Stimulated activated CD8-positive, alpha-beta memory T cell treated with anti-CD3 and anti-CD28 coated beads, Interleukin-15, amount 100 ng/mL, for 1 hour (primary cell): ENCODE data around the gene PYGB.

ENCODE experiments used
- DNase-seq: peaks from one replicate; pipeline ENCODE4 v3.0.0-alpha.2; 2020; ENCODE audit warnings: low read depth

Gene PYGB

DNA sequence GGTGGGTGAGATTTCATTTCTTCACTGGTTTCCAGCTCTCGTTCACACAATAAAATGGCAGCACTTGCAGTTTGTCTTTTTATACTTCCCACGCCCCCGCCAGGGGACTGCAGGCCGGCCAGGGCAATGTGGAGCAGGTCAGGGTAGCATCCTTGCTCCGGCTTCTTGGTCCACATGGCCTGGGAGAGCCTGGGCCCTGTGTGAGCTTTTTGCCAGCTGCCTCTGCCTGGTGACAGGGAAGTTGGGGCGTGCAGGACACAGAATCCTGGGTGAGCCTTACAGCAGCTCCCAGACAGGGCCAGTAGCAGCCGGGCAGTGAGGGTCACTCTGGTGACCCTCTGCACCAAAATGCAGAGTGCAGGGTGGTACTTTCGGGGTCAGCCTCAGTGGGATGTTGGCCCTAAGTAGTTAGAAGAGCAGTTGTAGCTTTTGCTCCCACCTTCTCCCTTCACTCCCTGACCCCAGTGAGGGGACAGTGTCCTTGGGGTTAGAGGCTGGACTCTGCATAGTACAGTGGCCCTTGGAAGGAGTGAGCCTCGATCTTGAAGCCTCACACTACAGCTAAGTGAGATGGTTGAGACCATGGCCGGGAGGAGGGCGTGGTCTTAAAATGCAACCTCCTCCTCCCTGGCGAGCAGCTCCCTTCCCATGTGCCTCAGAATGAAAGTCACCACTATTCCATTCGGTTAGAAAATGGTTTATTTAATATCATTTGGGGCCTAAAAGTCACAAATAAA is 23.8 kb downstream of the PYGB start:
- DNase-seq, result no peak

DNA sequence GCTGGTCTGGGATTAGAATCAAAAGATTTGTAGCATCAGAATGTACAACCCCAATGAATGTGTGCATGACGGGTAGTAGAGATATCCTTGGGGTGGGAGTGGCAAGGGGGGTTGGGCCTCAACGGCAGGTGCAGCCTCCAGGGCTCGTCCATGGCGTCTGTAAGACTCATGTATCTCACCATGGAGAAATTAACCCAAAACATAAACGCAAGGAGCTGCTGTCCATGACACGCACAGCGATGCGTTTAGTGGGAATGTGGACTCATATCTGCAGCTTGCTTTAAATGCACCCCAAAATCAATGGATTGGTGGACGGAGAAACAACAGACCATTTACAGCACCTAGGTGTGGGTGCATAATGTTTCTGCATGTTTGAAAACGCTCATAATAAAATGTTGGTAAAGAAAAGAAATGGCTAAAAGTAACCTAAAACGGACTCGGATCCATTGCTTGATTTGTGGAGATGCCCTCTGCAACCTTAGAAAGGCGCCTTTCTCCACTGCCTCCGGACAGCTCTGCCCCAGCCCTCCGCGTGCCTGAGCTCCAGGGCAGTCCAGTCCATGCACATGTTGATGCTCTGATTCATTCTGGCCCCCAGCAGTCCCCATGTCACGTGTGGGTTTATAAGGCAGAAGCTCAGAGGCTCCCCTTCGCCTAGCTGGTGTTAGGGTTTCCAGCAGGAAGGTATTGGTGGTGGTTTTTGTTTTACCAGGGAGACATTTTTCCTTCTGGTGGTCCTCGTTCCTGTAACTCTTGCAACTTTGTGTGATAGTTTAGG is 24.5 kb downstream of the PYGB start:
- no peak for DNase-seq

DNA sequence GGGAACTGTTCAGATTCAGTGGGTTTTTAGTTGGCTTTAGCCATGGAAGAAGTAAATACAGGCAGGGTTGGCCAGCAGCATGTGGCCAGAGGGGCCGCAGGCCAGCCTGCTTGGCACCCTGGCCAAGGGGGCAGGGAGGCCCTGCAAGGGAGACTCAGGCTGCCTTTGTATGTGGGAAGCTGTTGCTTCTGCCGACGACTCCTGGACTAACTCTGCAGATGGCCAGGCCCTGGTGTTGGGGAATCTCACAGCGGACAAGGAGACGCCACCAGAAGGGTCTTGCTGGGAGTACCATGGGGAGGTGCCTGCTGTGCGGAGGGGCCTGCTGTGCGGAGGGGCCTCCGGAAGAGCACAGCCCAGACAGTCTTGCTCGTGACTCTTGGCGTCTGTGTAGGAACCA is 25.2 kb downstream of the PYGB start:
- DNase-seq, result no peak

- no peak for DNase-seq
These were observed 25.9 kb downstream of the PYGB start for GRCh38 chr20:25273541-25274358.

DNA sequence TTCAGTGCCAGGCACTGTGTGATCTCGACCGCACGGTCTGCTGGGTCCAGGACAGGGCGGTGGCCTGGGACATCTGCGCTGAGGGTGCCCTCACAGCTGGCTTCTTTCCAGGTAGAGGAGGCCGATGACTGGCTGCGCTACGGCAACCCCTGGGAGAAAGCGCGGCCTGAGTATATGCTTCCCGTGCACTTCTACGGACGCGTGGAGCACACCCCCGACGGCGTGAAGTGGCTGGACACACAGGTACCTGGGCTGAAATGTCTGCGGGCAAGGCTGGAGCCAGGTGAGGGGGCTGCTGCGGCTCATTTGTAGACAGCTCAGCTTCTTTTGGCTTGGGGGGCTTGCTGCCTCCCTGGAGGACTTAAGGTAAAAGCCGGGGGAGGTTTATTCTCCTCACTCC is 26.6 kb downstream of the PYGB start:
- DNase-seq, result no peak

- no peak for DNase-seq
These were observed 27.3 kb downstream of the PYGB start for GRCh38 chr20:25274891-25275812.

GRCh38 chr20:25275813-25276532 is 28.1 kb downstream of the PYGB start:
- no peak for DNase-seq

GRCh38 chr20:25276533-25277050 is 28.7 kb downstream of the PYGB start:
- DNase-seq, result no peak

- DNase-seq, result no peak
These were observed 29.3 kb downstream of the PYGB start for GRCh38 chr20:25277051-25277801.

- no peak for DNase-seq
These were observed 30.1 kb downstream of the PYGB start for GRCh38 chr20:25277941-25278521.

- DNase-seq, result no peak
These were observed 30.9 kb downstream of the PYGB start for GRCh38 chr20:25278636-25279361.

DNA sequence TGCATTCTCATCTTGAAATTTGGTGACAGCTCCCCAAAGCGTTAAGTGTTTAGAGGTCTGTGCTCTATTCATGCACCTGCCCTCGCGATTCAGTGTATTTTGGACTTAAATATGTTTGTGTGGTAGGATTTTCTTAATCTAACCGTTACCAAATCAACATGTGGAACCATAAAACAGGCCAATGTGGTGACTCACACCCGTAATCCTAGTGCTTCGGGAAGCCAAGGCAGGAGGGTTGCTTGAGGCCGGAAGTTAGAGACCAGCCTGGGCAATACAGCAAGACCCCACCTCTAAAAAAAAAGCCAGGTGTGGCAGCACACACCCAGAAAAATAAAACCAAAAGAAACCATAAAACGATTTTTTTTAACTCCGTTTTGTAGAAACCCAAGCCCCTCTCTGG is 31.5 kb downstream of the PYGB start:
- DNase-seq, result no peak

DNA sequence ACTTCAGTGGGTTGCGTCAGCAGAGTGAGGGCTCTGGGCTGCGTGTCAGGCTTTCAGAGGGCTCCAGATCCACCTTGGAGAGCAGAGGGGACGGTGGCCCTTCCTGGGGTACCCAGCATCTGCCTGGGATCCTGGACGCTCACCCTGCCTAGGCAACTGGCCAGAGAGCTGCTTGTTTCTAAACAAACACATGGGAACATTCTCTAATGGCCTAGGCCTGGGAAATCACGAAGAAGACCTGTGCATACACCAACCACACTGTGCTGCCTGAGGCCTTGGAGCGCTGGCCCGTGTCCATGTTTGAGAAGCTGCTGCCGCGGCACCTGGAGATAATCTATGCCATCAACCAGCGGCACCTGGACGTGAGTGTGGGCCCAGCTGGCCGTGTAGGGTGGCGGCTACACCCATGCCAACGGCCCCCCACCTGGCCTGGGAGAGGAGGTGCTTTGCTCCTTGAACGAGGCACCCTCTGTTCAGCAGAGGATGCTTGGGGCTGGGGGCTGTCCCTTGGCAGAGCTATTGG is 32.2 kb downstream of the PYGB start:
- no peak for DNase-seq

DNA sequence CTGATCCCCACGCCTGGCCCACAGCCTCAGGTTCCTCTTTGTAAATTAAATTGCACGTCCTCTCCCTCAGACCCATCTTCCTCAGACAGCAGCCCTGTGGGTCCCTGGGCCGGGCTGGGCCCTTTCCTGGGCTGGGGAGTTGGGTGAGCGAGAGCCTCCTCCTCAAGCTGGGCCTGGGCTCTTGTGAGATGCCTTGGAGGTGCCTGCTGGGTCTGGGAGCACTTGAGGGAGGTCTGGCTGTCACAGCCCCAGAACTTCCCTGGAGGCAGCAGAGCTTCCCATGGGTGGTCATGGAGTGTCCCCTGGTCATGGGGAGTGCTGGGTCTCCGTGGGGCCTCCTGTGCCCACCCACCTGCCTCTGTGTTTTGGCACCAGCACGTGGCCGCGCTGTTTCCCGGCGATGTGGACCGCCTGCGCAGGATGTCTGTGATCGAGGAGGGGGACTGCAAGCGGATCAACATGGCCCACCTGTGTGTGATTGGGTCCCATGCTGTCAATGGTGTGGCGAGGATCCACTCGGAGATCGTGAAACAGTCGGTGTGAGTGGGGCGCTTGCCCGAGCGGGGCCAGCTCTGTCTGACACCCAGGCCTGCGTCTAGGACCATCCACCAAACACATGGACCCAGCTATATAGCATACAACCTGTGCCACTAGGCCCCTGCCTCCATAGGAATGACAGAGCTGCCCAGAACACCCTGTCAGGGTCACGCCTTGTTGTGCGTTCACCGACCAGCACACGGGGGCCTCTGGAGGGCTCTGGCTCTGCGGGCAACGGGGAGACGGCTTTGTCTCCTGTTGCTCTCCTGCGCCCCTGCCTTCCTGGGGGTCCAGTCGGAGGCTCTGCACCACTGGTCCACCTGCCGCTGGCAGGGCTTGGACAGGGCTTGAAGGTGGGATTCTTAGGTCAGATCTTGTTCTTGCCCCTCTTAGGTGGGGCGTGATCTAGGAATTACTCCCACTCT is 33.0 kb downstream of the PYGB start:
- DNase-seq, result no peak

DNA sequence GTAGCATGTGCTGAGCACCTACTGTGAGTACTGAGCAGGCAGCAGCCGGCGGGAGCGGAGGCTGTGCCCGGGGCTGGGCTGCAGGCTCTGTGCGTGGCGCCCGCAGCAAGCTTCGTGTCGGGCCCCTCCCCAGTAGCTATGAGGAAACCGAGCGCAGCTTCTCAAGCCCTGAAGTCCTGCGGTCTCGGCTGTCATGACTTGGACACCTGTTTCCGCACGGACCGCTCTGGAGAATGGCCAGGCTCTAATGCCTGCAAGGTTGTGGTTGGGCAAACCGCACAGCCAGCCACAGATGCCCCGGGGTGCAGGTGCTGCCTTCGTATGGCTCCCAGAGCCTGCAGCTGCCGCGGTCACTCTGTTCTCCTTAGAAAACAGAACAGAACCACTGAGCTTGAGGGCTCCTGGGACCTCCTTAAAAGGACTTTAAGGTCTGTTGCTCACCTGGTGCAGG is 33.7 kb downstream of the PYGB start:
- no peak for DNase-seq

DNA sequence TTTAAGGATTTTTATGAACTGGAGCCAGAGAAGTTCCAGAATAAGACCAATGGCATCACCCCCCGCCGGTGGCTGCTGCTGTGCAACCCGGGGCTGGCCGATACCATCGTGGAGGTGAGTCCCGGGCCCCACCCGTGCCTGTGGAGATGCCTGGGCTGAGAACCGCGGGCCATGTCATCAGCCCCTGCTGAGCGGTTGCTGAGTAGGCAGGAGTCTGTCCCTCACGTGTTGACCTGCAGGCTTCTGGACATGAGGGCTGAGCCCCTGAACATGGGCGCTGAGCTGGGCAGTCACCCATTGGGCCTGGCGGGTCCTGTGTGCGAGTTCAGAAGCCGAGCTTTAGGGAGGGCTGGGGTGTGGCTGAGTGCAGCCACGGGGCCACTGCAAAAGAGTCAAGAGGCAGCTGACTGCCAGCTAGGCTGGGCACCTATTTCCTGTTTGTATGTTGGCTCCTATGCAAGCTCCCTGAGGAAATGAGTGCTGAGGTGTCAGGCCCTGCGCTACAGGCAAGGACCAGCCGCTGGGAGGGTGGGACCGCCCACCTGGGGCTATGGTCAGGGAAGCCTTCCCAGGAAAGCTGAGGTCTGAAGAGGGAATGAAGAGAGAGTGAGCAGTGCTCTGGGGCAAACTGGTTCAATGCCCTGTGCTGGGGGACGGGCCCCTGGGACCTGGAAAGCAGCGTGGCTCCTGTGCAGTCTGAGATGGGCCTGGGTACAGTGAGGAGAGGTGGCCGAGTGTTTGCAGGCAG is 34.3 kb downstream of the PYGB start:
- no peak for DNase-seq

DNA sequence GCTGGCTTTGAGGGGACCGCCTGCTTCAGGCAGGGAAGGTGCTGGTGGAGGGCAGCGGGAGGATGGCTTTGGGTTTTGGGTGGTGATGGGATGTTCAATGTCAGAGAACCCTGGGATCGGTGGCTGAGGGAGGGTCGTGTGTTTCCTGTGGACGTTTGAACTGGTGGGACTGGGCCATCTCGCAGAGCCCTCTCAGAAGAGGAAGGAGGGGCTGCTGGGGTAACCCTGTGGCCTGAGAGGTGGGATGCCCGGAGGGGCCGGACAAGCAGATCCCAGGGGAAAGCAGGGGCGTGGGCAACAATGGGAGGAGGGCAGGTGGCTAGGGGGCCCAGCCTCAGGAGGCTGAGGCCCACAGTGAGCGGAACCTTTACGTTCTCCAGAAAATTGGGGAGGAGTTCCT is 34.9 kb downstream of the PYGB start:
- DNase-seq, result no peak
